Upper lobe of left lung (tissue), 6 donors: Measurements from ENCODE around the gene DLG2. TPM values are rescaled to one million over a fixed set of nuclear protein-coding genes. Genes with fewer than 3 reads are reported as not detected.

Experiments
- ATAC-seq, 2 donors: fragments of 200-7000 bp; cut with Tn5 transposase; one replicate each; pipeline ENCODE4 v1.9.1; 2022; ENCODE audit warnings: mild to moderate bottlenecking in 2 of 2, moderate library complexity in 2 of 2; ENCODE audit not compliant: low FRiP score in 2 of 2
- DNase-seq, 2 donors: peaks; one replicate each; pipeline ENCODE4 v3.0.0-alpha.2; 2019 to 2020
- H3K27ac ChIP-seq, 4 donors: fragments of 200-600 bp; sonication (generic); one replicate each; pipeline ENCODE4 v1.5.1; 2016 to 2019
- H3K27me3 ChIP-seq, 4 donors: fragments of 200-600 bp; sonication (generic); one replicate each; pipeline ENCODE4 v1.5.1; 2017 to 2019
- H3K36me3 ChIP-seq, 4 donors: fragments of 200-600 bp; sonication (generic); one replicate each; pipeline ENCODE4 v1.5.1; 2016 to 2019
- H3K4me1 ChIP-seq, 4 donors: fragments of 200-600 bp; sonication (generic); one replicate each; pipeline ENCODE4 v1.5.1; 2018 to 2019
- H3K4me3 ChIP-seq, 4 donors: fragments of 200-600 bp; sonication (generic); one replicate each; pipeline ENCODE4 v1.5.1; 2017 to 2019; ENCODE audit warnings: mild to moderate bottlenecking in 2 of 4, moderate library complexity in 1 of 4
- H3K9me3 ChIP-seq, 4 donors: fragments of 200-600 bp; sonication (generic); one replicate each; pipeline ENCODE4 v1.5.1; 2018 to 2019
- EP300 ChIP-seq, 4 donors: sonication (generic); formaldehyde crosslinking; IDR thresholded peaks; one replicate each; pipeline ENCODE4 v1.5.1; 2017; ENCODE audit warnings: antibody characterized with exemption in 4 of 4, control low read depth in 2 of 4
- POLR2A ChIP-seq, 4 donors: fragments of 450-650 bp; IDR thresholded peaks; one replicate each; pipeline ENCODE4 v1.5.1; 2016 to 2017; ENCODE audit warnings: antibody characterized with exemption in 4 of 4, mild to moderate bottlenecking in 2 of 4
- POLR2AphosphoS5 ChIP-seq, 2 donors: sonication (generic); formaldehyde crosslinking; IDR thresholded peaks; one replicate each; pipeline ENCODE4 v1.5.1; 2017; ENCODE audit warnings: antibody characterized with exemption in 2 of 2
- WGBS, 2 donors: methylation state at CpG; one replicate each; pipeline ENCODE4 v1.1.5; 2017 to 2018; 5-methylcytosine and 5-hydroxymethylcytosine counted together
- total RNA-seq, 6 donors: library from RNA; depleted of rRNA in 4 of 6; stranded (reverse); fragments of >200 nt in 4 of 6; gene quantifications; one replicate each; pipeline versions ENCODE4 v1.1.0 to v1.2.1, GENCODE V29; 2016 to 2021
- TF ChIP-seq, protein P1 (sequence below), 6 experiments: fragments of 450-650 bp in 4 of 6; fragments of 200-600 bp in 2 of 6; sonication (generic) in 2 of 6; IDR thresholded peaks; one replicate each; pipeline ENCODE4 v1.5.1; 2016 to 2019; ENCODE audit warnings: antibody characterized with exemption in 6 of 6
- donor health status: DM: no; HTN: no; CAD: no; lungs with moderate emphysema.
- donor health status: DM: no; HTN: yes; CAD: no; lungs with severe emphysema.

Gene DLG2
- total RNA-seq, 6 donors from 2014 or later: 3.4 to 37.7 (median 9.1) TPM

DNA sequence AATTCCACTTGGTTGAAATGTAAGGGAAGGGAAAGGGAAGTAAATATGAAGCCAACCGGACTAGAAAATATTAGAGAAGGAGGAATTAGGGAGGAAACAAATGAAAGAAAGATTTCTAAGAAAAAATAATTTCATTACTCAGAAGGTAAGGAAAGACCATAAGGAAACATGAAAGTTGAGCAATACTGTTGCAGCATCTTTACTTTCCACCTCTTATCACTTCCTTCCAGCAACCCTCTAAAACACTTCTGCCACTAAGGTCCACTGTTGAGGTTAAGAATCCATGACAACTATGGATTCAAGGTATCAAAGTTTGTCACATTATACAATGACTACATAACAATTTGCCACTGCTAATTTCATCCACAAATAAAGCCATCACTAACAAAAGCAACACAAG lies 308.6 kb downstream of the DLG2 start:
- ATAC-seq: no peak
- H3K27ac ChIP-seq: no peak overlapping the region

DNA sequence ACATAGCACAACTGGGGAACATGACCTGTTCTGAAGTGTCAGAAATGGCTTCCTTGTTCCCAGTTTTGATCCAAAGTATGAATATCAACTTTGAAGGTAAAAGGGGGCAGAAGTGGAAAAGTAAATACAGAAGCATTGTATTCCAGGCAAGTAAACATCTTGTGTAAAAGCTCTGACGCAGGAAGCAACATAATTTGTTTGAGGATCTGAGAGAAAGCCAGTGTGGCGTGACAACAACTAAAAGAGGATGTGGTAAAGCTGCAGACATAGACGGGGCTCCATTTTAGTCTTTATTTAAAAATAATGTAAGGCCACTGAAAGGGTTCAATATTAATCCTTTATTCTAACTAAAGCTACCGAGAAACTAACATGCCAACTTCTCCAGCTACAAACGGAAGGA lies 310.2 kb downstream of the DLG2 start:
- no peaks in the 10 kb centered on the region for H3K36me3 ChIP-seq
- TF ChIP-seq POLR2AphosphoS5 (IDR thresholded peaks at IDR 0.05) (no peak), POLR2A (IDR thresholded peaks at IDR 0.05) (no peak)
- TF ChIP-seq, protein P1, sequence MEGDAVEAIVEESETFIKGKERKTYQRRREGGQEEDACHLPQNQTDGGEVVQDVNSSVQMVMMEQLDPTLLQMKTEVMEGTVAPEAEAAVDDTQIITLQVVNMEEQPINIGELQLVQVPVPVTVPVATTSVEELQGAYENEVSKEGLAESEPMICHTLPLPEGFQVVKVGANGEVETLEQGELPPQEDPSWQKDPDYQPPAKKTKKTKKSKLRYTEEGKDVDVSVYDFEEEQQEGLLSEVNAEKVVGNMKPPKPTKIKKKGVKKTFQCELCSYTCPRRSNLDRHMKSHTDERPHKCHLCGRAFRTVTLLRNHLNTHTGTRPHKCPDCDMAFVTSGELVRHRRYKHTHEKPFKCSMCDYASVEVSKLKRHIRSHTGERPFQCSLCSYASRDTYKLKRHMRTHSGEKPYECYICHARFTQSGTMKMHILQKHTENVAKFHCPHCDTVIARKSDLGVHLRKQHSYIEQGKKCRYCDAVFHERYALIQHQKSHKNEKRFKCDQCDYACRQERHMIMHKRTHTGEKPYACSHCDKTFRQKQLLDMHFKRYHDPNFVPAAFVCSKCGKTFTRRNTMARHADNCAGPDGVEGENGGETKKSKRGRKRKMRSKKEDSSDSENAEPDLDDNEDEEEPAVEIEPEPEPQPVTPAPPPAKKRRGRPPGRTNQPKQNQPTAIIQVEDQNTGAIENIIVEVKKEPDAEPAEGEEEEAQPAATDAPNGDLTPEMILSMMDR (IDR thresholded peaks at IDR 0.05): no peak
- DNase-seq (no peak), ATAC-seq (no peak)
- H3K27me3 ChIP-seq: no peaks in the 10 kb centered on the region
- H3K9me3 ChIP-seq: no peaks in the 10 kb centered on the region
- 45 to 61% methylated on average over 5 of the region's 5 CpGs for WGBS, 2 donors
- H3K4me1 ChIP-seq: no peaks in the 10 kb centered on the region
- no peak overlapping the region for H3K4me3 ChIP-seq
- H3K27ac ChIP-seq: no peak overlapping the region

More for the DNA sequence above, 308.6 kb downstream of the DLG2 start:
- Histone ChIP-seq H3K4me3 (no peak overlapping the region), H3K27me3 (no peaks in the 10 kb centered on the region), H3K4me1 (no peaks in the 10 kb centered on the region), H3K9me3 (no peaks in the 10 kb centered on the region), H3K36me3 (no peaks in the 10 kb centered on the region)
- no peak for DNase-seq
- TF ChIP-seq, protein P1 (IDR thresholded peaks at IDR 0.05): no peak
- TF ChIP-seq POLR2AphosphoS5 (IDR thresholded peaks at IDR 0.05) (no peak), POLR2A (IDR thresholded peaks at IDR 0.05) (no peak), EP300 (IDR thresholded peaks at IDR 0.05) (no peak)
- 58 to 70% methylated on average over 1 of the region's 1 CpG for WGBS, 2 donors

DNA sequence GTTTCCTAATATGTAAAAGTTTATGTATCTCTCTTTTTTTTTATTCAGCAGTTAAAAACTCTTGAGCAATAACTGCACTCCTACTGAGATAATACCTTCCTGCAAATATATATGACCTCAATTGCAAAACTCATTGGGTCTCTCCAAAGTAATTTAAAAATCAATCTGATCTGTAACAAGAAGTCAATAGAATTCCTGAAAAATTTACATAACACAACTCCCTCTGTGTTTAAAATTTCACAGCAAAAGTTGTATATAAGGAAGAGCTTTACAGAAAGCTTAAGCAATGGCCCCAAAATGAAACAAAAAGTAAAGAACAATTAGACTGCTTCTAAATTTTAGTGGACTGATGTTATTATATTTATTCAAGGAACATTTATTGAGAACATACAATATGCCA lies 313.4 kb downstream of the DLG2 start:
- Histone ChIP-seq H3K36me3 (no peaks in the 10 kb centered on the region), H3K9me3 (no peaks in the 10 kb centered on the region), H3K4me3 (no peak overlapping the region), H3K4me1 (no peaks in the 10 kb centered on the region), H3K27me3 (no peaks in the 10 kb centered on the region), H3K27ac (no peak overlapping the region)
- DNase-seq (no peak), ATAC-seq (no peak)
- TF ChIP-seq, protein P1 (IDR thresholded peaks at IDR 0.05): no peak
- no peak for TF ChIP-seq EP300 (IDR thresholded peaks at IDR 0.05)
- no peak for TF ChIP-seq POLR2A (IDR thresholded peaks at IDR 0.05)
- no peak for TF ChIP-seq POLR2AphosphoS5 (IDR thresholded peaks at IDR 0.05)

DNA sequence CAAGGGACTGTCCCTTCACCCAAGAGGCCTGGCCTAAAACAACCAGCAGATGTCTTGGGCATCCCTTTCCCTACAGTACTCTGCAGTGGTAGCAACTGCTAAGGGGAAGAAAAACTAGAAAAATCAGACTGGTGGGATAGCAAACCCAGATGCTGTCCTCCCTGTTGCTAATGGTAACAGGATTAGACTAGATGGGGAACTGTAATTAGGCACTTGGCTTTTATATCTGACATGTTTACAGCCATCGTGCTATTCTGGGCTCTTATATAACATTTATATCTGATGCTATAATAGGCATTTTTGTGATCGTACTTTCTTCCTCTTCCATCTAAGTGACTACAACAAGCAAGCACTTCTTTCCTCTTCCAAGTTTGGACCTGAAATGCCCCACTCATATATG lies 316.7 kb downstream of the DLG2 start:
- H3K27me3 ChIP-seq: no peaks in the 10 kb centered on the region
- no peaks in the 10 kb centered on the region for H3K4me1 ChIP-seq
- no peak overlapping the region for H3K27ac ChIP-seq
- no peaks in the 10 kb centered on the region for H3K9me3 ChIP-seq
- DNase-seq (no peak), ATAC-seq (no peak)
- no peak for TF ChIP-seq EP300 (IDR thresholded peaks at IDR 0.05)
- TF ChIP-seq POLR2A (IDR thresholded peaks at IDR 0.05): no peak
- TF ChIP-seq, protein P1 (IDR thresholded peaks at IDR 0.05): no peak
- no peak for TF ChIP-seq POLR2AphosphoS5 (IDR thresholded peaks at IDR 0.05)
- no peak overlapping the region for H3K4me3 ChIP-seq
- H3K36me3 ChIP-seq: no peaks in the 10 kb centered on the region
- WGBS, 2 donors: 63 to 76% methylated on average over 2 of the region's 2 CpGs

DNA sequence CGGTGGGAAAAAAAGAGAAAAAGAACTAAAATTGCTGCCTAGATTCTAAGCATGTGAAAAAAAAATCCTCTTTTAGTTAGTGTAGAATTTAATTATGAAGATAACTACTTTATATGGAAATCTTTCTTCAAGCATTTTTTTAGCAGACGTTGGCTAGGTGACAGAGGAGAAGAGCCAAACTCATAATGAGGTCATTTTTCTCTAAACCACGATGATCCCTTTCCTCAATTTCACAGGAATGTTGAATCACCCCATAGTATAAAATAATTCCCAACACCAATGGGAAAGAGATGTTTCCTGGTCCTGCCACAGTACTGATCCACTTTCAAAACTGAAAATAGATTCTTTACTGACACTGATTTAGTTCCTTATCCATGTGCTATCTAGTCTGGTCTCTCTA lies 319.8 kb downstream of the DLG2 start:
- Histone ChIP-seq H3K27ac (no peak overlapping the region), H3K4me3 (no peak overlapping the region), H3K36me3 (no peaks in the 10 kb centered on the region), H3K9me3 (no peaks in the 10 kb centered on the region), H3K4me1 (no peaks in the 10 kb centered on the region), H3K27me3 (no peaks in the 10 kb centered on the region)
- TF ChIP-seq POLR2A (IDR thresholded peaks at IDR 0.05) (no peak), EP300 (IDR thresholded peaks at IDR 0.05) (no peak), POLR2AphosphoS5 (IDR thresholded peaks at IDR 0.05) (no peak)
- TF ChIP-seq, protein P1 (IDR thresholded peaks at IDR 0.05): no peak
- no peak for ATAC-seq
- no peak for DNase-seq
- 70 to 79% methylated on average over 3 of the region's 3 CpGs for WGBS, 2 donors
